RPMI7951 (cell line): ENCODE measurements around the gene GPC1. TPM values are rescaled to one million over a fixed set of nuclear protein-coding genes. Genes with fewer than 3 reads are reported as not detected.

Experiments used
- DNase-seq: peaks from one replicate; pipeline ENCODE4 v3.0.0-alpha.2; 2012; ENCODE audit warnings: low read depth
- total RNA-seq: library from RNA; depleted of rRNA; stranded (reverse); fragments of >200 nt; shearing (Covaris generic); gene quantifications from 2 replicates; pipeline ENCODE4 v1.2.3, GENCODE V29; 2014

GPC1 gene
- total RNA-seq, 1 experiment from 2014 or later = 13.9 TPM

DNA sequence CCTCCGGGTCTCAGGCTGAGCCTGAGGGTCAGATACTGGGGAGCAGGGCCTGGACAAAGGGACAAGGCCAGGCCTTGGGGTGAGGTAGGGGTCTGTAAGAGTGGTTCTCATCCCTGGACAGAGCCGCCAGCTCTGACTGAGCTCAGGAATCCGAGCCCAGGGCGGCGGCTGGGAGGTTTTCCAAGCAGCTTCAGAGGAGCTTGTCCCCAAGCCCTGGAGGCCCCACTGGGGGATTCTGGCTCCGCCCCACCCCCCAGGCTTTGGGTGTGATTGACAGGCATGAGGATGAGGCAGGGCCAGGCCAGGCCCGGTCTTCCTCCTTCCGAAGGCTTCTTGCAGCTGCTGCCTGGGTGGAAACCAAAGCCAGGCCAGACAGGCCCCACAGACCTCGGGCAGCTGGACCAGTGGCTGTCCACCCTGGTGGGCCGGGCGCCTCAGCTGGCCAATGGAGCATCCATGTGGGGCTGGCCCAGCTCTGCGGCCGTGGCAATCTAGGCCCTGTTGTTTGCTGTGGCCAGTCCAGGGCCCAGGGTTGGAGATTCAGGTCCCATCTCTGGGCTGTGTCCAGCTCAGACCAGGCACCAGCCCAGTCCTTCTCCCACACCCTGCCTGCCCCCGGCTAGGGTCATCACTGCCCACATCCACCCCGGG is 23.1 kb upstream of the GPC1 start:
- DNase-seq = no peak

DNA sequence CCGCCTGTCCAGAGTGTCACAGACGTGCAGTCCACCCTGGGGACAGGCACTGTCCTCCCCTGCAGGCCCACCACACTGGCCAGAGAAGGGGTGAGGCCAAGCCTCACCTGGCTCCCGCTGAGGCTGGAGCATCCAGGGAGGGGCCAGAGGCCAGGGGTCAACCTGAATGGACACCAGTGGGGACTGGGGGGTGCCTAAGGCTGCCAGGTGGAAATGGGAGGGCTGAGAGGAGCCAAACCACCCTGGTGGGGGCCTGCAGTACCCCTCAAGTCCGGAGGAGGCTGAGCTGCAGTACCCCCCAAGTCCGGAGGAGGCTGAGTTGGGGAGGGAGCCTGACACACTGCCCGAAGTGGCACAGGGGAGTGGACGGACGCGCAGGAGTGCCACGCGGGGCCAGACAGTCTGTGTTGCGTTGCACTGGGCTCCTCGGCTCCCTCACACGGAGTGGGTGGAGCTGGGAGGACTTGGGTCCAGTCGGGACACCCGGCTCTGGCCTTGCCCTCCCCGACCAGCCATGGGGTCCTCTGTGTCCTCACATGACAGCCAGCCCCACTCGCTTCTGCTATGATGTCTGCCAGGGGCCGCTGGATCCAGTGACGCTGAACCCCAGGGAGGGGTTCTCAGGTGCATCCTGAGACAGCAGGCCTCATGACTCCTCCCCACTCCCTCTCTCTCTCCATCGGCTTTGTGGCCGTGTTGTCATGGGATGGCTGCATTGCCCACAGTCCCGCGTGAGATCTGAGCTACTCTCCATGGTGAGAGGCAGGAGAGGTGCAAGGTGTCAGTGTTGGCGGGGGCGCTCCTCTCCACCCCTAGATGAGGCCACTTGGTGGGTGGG is 22.3 kb upstream of the GPC1 start:
- no peak for DNase-seq

DNA sequence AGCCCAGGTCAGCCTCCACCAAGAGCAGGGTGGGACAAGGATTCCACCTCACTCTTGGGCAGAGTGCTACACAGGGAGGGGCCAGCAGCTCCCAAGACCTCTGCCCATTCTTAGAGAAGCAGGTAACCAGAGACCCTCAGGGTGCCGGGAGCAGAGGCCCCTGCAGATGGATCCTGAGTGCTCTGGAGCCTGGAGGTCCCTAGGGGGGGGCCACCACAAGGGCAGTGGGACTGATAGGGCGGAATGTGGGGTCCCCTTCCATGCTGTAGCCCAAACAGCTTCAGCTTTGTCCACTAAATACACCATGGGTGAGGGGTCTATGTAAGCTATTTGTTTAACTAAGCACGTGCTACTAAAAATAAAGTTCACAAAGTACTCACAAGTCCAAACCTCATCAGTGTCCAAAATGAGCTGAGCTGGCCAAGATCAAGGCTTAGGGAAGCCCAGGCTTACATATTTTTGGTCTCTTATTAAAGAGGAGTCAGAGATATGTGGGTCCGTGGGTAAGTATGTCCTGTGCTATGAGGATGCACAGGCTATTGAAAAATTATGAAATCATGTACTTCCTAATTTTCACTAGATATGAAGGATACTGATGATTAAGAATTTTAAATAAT is 21.5 kb upstream of the GPC1 start:
- DNase-seq = no peak

DNA sequence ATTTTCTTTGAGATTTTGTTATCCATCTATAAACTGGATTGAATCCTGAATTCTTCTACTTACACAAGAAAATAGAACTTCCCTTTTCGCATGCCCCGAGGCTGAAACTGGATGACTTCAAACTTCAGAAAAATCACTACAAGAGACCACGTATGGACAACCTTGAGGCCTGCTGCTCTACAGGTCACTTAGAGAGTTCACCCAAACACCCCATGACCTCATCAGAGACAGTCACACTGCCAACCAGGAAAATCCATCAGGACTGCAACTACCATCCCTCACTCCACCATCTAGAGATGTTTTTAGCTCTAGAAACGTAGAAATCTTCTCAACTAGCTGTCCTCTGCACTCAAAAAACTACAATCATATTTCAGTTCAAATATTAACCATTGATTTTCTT is 18.6 kb upstream of the GPC1 start:
- DNase-seq = no peak

DNA sequence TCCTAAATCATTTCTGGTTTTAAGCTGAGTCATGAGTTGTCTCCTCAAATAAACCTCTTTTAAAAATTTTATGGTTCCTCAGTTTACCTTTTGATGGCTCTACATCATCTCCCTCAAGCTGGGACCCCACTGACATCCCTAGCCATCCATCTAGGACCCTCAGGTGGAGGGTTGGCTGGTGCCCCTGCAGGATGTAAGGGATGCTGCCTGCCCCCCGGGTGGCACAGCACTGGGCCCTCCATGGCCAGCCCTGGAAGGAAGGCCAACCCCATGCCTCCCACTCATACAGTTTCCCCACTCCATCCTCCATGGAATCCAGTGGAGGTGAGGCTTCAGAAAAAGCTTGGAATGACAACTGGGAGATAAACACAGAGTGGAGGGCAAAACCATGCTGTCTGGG is 17.2 kb upstream of the GPC1 start:
- no peak for DNase-seq

DNA sequence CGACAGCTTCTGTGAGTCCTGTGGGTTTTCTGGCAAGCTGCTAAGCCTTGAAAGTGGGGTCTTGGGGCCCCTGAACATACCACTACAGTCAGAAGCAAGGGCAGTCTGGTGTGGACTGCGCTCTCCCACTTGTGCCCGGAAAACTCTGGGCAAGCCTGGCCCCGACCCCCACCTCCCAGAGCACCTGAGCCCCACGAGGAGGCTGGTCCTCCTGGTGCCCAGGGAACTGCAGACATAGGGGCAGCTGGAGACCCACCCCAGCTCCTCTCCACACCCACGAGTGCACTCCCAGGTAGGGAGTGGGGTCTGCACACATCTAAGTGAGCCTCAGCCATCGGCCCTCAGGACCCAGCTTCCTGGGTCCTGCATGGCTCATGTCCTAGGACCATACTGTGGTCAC is 16.2 kb upstream of the GPC1 start:
- DNase-seq = no peak

DNA sequence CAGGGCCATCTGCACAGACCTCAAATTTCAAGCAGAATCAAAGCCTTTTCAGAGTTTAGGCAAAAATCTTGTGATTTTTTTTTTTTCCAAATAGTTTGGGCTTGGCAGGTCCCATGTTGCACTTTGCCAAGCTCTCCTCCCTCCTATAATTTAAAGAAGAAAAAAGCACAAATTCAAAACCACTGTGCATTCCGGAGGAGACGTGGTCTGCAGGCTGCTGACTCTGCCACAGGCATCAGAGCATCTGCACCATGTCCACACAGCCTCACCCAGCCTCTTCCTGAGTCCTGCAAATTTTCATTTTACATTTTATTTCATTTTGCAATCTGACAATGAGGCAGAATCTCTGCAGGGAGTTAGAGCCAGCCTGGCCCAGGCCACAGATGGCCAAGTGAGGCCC is 15.7 kb upstream of the GPC1 start:
- DNase-seq = no peak

DNA sequence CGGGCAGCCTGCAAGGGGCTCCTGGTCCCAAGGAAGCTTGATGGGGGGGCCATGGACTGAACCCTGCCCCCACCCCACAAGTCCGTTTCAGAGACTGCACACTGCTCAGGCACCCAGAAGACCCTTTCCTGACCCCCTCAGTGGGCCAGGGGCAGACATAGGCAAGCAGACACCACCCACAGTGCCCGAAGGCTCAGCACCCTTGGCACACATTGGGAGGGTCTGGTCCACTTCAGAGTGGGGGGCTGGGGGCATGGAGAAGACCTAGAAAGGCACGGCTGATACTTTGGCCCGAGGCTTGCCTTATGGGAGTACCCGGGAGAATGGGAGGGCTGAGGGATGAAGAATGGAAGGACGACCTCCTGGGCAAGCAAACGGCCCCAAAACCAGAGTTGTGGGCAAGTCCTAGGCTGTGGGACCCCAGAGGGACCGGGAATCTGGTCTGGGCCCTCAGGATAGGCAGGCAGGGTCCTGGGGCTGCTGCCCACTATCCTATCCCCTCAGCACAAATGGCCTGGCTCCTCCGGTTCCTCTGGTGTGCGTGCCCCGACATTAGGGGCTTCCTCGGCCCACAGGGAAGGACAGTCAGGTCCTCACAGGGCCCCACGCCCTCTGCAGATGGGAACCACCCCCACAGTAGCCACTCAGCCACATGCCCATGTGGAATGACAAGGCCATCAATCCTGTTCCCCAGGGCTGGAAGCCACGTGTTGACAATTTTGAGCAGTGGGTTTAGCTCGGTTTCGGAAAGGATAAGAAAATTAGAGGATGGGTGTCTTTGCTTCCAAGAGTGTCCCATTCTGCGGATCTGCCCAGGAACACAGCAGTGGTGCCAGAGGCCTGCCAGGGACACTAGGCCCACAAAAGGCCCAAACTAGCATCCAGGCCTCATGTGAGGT is 15.0 kb upstream of the GPC1 start:
- no peak for DNase-seq

DNA sequence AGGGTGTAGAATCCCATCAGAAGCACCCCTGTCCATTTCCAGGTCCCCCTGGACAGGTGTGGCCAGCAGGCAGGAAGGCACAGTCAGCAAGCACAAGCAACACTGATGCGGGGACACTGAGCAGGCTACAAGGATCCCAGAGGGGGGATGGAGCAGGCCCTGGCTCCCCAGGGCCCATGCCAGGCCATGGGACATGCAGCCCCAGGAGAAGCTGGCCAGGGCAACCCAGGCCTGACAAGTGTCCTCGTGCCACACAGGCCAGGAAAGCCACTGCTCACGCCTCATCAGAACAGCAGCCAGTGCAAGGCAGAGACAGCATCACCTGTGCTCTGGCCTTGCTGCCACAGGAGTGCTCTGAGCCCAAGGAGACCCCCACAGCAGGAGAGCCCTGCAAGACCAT is 14.1 kb upstream of the GPC1 start:
- no peak for DNase-seq

DNA sequence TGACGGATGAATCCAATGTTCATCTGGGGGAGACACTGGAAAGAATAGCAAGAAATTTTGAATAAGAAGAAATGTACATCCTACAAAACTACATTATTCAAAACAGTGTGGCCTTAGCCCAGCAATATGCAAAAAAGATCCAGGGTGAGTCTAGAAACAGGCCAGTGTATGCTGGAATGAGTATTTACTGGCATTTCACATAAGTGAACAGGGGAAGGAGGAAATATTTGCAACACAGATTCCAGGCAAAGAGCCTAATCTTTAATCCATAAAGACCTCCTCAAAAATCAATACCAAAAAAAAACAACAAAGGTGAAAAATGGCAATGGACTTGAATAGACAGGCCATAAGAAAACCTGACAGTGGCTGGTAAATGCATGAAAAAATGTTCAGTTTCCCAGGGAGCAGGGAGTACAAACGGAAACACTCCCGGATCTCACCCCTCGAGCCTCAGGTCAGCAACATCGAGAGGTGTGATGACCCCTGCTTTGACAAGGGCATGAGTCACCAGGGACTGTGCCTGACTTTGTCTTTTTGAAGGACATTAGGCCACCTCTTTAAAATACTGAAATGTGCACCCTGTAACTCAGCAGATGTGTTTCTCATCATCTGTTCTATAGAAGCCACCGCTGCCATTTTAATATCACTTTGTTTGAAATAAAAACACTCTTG is 12.7 kb upstream of the GPC1 start:
- DNase-seq = no peak

DNA sequence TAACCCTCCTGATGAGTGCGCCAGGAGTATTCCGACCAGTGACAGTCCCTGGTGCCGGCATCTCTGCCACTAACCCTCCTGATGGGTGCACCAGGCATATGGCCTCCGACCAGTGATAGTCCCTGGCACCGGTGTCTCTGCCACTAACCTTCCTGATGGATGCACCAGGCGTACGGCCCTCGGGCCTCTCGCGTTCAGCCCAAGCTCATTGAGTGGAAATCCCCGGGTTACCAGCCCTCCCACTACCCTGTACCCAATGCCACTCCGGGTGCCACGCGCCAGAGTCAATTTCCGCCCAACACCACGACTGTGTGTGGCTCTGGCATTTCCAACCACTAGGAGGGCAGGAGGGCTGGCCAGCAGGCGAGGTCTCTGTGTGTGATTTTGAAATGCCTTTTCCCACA is 11.7 kb upstream of the GPC1 start:
- no peak for DNase-seq

DNA sequence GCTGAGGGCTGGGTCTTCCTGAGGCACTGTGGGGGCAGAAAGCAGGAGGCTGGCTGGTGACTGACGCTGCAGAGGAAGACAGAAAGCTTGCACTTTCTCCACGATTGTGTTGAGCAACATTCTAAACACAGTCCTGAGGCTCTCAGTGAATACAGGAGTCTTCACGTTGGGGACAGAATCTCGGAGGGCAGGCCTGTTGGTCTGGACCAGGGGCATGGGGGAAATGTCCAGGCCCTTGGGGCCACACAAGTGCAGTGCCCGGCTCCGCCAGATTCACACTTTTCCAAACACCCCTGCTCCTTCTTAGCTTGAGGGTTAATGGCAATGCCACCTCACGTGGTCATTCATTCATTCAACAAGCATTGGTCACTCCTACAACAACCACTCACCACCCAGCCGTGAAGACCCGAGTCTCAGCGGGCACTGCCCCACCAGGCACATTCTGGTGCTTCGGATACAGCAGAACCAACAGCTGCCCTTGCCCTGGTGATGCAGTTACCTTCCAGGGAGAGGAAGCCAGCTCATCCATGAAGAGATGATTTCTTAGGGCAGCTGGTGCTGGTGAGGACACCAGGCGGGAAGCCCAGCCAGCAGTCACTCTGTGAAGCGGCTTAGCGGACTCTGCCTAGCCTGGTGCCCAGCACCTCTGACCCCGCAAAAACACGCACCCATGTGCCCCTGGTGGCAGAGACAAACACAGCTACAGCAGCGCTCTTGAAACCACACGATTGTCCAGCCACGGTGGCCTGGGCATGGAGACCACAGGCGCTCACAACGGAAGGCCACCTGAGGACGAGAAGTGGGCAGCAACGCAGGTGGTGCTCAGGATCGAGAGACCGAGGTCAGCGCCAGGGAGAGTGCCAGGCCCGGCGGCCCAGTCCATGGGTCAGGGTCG is 10.9 kb upstream of the GPC1 start:
- DNase-seq = no peak

DNA sequence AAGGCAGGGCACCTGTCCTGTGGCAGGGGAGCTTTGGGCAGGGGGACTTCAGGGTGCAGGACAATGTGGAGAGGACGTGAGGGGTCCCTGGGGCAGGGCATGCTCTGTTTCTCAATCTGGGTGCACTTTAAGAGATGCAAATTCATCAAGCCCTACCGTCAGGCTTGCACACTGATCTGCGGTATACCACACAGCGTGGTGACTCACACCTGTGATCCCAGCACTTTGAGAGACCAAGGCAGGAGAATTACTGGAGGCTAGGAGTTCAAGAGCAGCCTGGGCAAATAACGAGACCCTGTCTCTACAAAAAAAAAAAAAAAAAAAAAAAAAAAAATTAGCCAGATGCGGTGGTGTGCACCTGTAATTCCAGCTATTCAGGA is 10.2 kb upstream of the GPC1 start:
- peak; percentile 63 for DNase-seq

DNA sequence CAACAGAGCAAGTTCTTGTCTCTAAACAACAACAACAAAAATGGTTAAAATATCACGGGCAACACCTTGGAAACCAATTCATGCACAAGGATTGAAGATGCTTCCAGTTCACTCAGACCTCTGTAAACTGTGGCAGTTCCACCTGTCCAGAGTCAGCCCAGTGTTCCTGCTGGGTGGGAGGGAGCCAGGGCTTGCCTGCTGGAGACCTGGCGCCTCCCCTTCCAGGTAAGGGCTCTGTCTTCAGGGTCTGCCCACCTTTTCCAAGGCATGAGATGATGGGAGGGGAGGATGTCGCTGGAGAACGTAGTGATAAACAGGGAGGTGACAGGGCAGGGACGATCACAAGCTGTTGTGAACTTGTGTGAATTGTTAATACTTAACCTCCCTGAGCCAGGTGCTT is 9.8 kb upstream of the GPC1 start:
- DNase-seq = no peak

DNA sequence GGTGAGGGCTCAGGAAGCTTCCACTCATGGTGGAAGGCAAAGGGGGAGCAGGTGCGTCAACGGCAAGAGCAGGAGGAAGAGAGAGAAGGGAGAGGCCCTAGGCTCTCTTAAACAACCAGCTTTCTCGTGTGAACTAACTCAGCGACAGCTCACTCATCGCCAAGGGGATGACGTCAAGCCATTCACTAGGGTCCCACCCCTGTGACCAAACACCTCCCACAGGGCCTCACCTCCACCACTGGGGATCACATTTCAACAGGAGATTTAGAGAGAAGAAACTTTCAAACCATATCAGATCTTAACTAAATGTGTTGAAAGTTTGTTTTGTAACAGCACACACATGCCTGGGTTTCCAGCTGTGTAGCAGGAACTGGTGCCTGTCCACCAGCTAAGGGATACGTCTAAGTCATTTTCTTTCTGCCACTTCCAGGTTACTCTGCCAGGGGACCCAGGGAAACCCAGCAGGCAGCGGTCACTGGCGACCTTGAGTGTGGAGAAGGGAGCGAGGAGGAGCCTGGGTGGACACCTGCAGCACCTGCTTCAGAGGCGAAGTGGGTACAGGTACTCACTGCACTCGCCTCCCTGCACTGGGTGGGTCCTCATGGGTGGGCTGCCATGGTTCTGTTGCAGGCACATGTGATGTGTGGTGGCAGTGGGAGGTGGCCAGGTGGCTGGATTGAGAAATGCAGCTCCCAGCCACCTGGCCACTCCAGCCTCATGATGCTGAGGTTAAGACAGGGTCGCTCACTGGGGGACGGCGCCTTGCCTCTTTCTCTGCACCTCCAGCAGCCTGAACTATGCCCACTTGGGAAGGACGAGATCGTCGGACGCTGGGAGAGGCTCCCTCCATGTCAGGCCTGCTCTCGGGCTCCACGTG is 8.4 kb upstream of the GPC1 start:
- peak; percentile 34 for DNase-seq

DNA sequence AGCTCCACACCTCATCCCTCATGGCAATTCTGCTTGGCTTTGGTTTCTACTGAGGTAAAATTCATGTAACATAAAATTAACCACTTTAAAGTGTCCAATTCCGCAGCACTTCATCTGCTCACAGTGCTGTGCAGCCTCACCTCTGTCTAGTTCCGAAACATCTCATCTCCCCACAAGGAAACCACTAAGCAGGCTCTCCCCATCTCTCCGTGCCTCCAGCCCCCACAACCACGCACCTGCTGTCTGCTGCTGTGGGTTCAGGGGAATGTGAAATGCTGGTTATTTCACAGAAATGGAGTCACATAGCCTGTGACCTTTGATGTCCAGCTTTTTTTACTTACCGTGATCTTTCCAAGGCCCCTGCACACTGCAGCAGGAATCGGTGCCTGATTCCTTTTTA is 7.7 kb upstream of the GPC1 start:
- no peak for DNase-seq

DNA sequence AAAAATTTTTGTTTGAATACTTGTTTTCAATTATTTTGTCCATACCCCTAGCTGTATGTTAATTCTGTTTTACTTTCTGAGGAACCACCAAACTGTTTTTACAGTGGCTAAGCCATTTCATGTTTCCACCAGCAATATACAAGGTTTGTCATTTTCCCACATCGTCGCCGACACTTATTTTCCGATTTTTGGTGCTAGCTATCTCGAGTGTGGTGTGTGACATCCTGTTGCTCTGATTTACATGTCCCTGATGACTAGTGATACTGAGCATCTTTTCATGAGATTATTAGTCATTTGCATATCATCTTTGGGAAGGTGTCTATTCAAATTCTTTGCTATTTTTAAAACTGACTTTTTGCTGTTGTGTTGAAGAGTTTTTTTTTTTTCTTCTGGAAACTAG is 7.2 kb upstream of the GPC1 start:
- no peak for DNase-seq

DNA sequence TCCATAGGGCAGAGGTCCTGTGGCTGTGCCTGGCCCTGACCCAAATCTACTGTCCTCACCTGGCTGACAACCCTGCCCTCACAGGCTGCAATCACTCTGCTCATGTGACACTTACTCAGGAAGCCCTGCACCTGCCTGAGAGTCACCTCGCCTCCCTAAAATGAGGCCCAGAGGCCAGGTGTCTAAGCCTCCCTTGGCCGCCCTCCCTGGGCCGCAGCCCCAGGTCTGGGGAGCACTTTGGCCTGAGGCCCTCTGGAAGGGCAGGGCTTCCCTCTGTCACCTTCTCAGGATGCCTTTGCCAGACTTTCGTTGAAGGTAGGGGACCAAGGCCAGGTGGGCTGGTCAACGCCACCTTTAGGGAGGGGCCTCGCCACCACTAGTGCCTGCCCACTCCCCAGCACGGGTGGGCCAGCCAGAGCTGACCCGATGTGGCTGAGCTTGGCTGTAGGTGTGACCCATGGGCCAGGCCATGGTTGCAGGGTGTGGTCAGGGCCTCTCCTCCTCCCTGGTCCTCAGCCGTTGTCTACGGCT is 6.1 kb upstream of the GPC1 start:
- DNase-seq = no peak

DNA sequence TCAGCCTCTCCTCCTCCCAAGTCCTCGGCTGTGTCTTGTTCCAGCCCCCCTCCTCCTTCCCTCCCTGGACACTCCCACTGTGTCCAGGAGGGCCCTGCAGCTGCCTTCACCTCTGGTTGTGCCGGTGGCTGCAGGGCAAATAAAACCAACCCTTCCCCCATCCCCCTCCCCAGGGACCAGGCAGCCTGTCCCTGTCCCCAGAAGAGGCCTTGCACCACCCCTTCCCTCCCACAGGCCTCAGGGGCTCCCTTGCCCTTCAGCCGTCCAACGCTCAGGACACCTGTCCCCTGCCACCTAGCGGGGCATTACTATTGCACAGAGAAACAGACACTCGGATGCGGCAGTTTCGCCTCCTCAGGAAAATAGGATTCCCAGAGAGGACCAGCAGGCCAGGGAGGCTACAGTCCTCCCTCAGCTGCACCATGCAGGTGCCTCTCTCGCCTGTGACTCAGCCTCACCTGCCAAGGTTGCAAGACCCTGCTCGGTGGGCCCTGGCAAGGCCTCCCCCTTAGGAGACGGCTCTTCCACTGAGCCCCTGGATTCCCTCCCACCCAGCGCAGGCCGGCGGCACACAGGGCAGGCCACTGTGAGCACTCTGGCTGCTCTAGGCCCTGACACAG is 5.5 kb upstream of the GPC1 start:
- no peak for DNase-seq
